HG02970 (cell line): ENCODE measurements around the gene MAN2B1.
A peak's percentile ranks its signal among the peaks of the same experiment; 100 is the strongest.
"Not testable (repeated sequence)": the region's sequence is repeated elsewhere in the genome, so short reads cannot be mapped to it uniquely, and the experiment has no call there.

Experiments
- ATAC-seq: cut with Tn5 transposase; IDR thresholded peaks from one replicate; pipeline ENCODE4 v1.9.1; 2021; ENCODE audit warnings: mild to moderate bottlenecking, moderate library complexity, moderate number of reproducible peaks; ENCODE audit not compliant: unreplicated experiment, low FRiP score

Gene MAN2B1

DNA sequence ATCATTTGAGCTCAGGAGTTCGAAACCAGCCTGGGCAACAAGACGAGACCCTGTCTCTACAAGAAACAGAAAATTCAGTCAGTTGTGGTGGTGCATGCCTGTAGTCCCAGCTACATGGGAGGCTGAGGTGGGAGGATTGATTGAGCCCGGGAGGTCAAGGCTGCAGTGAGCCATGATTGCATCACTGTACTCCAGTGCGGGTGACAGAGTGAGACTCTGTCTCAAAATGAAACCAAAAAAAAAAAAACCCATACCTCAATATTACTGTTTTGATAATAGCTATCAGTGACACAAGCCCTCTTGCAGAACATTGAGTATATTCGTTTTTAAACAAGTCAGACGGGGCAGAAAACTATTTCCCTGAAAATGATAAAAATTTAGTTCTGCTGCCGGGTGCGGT, 39.6 kb downstream of the MAN2B1 start:
- ATAC-seq: no peak

GRCh38 chr19:12623361-12624031, 43.0 kb downstream of the MAN2B1 start:
- ATAC-seq: no peak

DNA sequence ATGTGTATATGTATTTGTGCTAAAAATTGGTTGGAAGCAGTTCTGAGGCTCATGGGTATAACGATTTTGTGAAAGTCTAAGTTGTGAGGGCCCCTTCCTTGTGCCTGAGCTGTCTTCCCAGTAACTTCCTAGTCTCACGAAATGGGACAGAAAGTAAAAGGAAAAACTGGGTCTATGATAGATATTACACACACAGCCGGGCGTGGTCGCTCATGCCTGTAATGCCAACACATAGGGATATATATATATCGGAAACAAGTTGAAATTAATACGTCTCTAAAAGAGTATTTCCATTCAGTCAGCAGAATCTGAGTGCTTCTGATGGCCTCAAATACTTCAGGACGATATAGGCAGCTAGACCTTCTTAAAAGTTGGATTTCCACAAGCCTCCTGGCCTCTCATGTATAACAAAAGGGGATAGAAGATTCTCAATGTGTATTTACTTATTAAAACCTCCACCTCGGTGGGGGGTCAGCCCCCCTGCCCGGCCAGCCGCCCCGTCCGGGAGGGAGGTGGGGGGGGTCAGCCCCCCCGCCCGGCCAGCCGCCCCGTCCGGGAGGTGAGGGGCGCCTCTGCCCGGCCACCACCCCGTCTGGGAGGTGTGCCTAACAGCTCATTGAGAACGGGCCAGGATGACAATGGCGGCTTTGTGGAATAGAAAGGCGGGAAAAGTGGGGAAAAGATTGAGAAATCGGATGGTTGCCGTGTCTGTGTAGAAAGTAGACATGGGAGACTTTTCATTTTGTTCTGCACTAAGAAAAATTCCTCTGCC, 45.1 kb downstream of the MAN2B1 start:
- not testable (repeated sequence) for ATAC-seq

DNA sequence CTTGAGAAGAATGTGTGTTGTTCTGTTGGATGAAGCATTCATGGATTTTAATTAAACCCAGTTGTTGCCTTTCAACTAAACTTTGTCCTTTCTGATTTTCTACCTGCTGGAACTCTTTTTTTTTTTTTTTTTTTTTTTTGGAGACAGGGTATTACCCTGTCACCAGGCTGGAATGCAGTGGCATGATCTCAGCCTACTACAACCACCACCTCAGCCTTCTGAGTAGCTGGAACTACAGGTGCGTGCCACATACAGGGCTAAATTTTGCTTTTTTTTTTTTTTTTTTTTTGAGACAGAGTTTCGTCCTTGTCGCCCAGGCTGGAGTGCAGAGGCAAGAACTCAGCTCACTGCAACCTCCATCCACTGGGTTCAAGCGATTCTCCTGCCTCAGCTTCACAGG, 48.9 kb downstream of the MAN2B1 start:
- no peak for ATAC-seq

DNA sequence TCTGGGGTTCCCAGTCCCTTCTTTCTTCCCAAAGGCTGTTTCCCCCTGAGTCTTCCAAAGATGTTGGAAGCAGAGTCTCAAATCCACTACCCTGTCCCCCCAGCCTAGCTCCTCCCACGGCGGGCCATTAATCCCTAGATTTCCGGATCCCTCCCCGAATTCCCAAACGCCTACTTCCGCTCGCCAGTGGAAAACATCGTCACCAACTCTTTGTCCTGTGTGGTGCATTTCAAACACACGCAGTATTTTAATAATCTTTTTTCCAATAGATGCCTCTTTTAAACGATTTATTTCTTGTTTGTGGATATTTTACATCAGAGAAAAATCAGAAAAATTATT, 55.2 kb downstream of the MAN2B1 start:
- no peak for ATAC-seq

- ATAC-seq: peak; percentile 63
Measured at GRCh38 chr19:12610540-12611360, 55.8 kb downstream of the MAN2B1 start, which contains the start of the genes ZNF490 and ZNF791. TSS of gene ZNF490 (minus strand) at chr19:12610813. CDS start at chr19:12610680, 133 bp downstream. TSS of gene ZNF791 (plus strand) at chr19:12610920. CDS start at chr19:12611080, 160 bp downstream.

DNA sequence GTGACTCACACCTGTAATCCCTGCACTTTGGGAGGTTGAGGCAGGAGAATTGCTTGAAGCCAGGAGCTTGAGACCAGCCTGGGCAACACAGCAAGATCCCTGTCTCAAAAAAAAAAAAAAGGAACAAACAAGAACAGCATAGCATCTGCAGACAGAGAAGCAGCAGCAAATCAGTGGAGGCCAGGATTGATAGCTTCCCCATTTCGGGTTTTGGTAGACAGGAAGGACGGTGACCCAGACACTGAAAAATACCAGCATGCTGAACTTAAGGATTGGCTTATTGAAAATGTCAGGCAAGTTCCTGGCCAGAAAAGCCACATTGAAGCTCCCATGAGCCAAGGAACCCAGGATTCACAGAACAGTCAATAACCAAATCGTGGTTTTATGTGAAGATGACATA, 58.9 kb downstream of the MAN2B1 start:
- no peak for ATAC-seq

GRCh38 chr19:12606796-12607195, 59.7 kb downstream of the MAN2B1 start:
- no peak for ATAC-seq

DNA sequence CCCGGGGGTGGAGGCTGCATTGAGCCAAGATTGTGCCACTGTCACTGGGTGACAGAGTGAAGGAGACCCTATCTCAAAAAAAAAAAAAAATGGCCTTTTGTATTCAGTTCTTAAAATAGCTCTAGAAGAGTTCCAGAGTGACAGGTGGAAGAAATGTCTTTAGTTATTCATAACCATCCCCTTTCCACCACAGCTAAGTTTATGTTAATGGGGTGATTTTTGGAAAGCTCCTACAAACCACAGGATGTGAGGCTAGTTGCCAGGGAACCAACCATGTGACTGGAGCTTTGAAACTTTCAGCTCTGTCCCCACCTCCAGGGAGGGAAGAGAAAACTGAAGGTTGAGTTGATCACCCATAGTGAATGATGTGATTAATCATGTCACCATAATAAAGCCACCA, 62.8 kb downstream of the MAN2B1 start:
- peak; percentile 43 for ATAC-seq

DNA sequence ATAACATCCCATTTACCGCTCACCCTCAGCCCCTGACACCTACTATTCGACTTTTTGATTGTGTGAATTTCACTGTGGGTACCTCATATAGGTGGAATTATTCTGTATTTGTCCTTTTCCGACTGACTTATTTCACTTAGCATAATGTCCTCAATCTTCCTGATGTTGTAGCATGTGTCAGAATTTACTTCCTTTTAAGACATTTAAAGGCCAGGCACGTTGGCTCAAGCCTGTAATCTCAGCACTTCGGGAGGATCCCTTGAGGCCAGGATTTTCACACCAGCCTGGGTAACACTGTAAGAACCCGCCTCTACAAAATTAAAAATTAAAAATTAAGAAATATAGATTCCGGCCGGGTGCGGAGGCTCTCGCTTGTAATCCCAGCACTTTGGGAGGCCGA, 68.9 kb downstream of the MAN2B1 start:
- ATAC-seq: no peak

DNA sequence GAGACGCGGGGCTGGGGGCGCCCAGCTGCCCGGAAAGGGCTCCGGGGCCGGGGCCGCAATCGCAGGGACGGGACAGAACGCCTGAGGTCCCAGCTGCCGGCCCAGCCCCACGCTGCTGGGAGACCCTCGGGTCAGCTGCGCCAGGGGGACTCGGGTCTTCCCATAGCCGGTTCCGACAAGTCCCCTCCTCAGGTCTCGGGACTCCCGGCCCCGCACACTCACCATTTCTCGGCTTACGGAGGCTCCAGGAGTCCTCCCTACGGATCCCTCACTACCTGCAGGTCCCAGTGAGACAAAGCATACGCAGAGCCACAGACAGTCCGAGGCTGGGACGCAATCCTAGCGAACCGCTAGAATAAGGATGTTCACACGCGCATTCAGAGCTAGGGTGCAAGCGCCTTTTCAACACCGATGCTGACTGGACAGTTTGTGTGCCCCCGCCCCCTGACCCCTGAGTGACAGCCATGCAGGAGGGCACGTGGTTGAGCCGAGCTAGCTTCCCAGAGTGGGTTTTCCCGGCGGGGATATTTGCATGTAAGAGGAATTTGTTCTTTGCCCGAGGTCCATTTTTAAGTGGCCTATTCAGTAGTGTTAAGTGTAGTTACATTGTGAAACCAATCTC, 69.5 kb downstream of the MAN2B1 start:
- ATAC-seq: no peak
